Measurements from ENCODE around the gene YBEY.
A peak's percentile ranks its signal among the peaks of the same experiment; 100 is the strongest.
"Not testable (repeated sequence)": the region's sequence is repeated elsewhere in the genome, so short reads cannot be mapped to it uniquely, and the experiment has no call there.

YBEY gene

GRCh38 chr21:46285761-46286647 is at the start of gene YBEY:
YBEY (plus strand) TSS chr21:46286342; CDS start chr21:46286914, 572 bp downstream.
- DNase-seq, result peak; percentile 87

- no peak for DNase-seq
Observed at GRCh38 chr21:46237474-46237873, 48.7 kb upstream of the YBEY start.

GRCh38 chr21:46239817-46240325 is 46.3 kb upstream of the YBEY start:
- no peak for DNase-seq

- DNase-seq, result not testable (repeated sequence)
Observed at GRCh38 chr21:46241577-46241976, 44.6 kb upstream of the YBEY start.

GRCh38 chr21:46243325-46243724 is 42.8 kb upstream of the YBEY start:
- no peak for DNase-seq

GRCh38 chr21:46243960-46244361 is 42.2 kb upstream of the YBEY start:
- DNase-seq, result no peak

GRCh38 chr21:46244602-46245001 is 41.5 kb upstream of the YBEY start:
- no peak for DNase-seq

- no peak for DNase-seq
Observed at GRCh38 chr21:46245213-46245915, 40.8 kb upstream of the YBEY start.

GRCh38 chr21:46246345-46246744 is 39.8 kb upstream of the YBEY start:
- DNase-seq, result no peak

- no peak for DNase-seq
Observed at GRCh38 chr21:46247699-46248421, 38.3 kb upstream of the YBEY start.

GRCh38 chr21:46248422-46248782 is 37.7 kb upstream of the YBEY start:
- no peak for DNase-seq

- no peak for DNase-seq
Observed at GRCh38 chr21:46248827-46249226, 37.3 kb upstream of the YBEY start.

GRCh38 chr21:46250146-46250725 is 35.9 kb upstream of the YBEY start:
- DNase-seq, result no peak

GRCh38 chr21:46252840-46253239 is 33.3 kb upstream of the YBEY start:
- DNase-seq, result no peak

GRCh38 chr21:46253610-46254124 is 32.5 kb upstream of the YBEY start:
- DNase-seq, result no peak

- DNase-seq, result no peak
Observed at GRCh38 chr21:46254208-46254975, 31.8 kb upstream of the YBEY start.

GRCh38 chr21:46255166-46255565 is 31.0 kb upstream of the YBEY start:
- DNase-seq, result no peak

GRCh38 chr21:46255758-46256337 is 30.3 kb upstream of the YBEY start:
- no peak for DNase-seq

GRCh38 chr21:46256501-46256994 is 29.6 kb upstream of the YBEY start:
- DNase-seq, result no peak

GRCh38 chr21:46264046-46264689 is 22.0 kb upstream of the YBEY start:
- no peak for DNase-seq

GRCh38 chr21:46264690-46265144 is 21.4 kb upstream of the YBEY start:
- no peak for DNase-seq

Data from activated CD4-positive, CD25-positive, alpha-beta regulatory T cell treated with anti-CD3 and anti-CD28 coated beads, Interleukin-2, amount 50 U/mL, for 72 hours (primary cell).